HG02571 (cell line): ENCODE measurements around the gene C2orf76.
A peak's percentile ranks its signal among the peaks of the same experiment; 100 is the strongest.
"Not testable (repeated sequence)": the region's sequence is repeated elsewhere in the genome, so short reads cannot be mapped to it uniquely, and the experiment has no call there.

Experiments used
- ATAC-seq: cut with Tn5 transposase; IDR thresholded peaks from one replicate; pipeline ENCODE4 v1.9.1; 2021; ENCODE audit warnings: mild to moderate bottlenecking, moderate library complexity; ENCODE audit not compliant: unreplicated experiment

C2orf76 gene

GRCh38 chr2:119377993-119378345 lies 11.3 kb upstream of the C2orf76 start:
- ATAC-seq: no peak

GRCh38 chr2:119377294-119377992 lies 10.8 kb upstream of the C2orf76 start:
- no peak for ATAC-seq

- no peak for ATAC-seq
These were observed 10.2 kb upstream of the C2orf76 start for GRCh38 chr2:119376810-119377209.

DNA sequence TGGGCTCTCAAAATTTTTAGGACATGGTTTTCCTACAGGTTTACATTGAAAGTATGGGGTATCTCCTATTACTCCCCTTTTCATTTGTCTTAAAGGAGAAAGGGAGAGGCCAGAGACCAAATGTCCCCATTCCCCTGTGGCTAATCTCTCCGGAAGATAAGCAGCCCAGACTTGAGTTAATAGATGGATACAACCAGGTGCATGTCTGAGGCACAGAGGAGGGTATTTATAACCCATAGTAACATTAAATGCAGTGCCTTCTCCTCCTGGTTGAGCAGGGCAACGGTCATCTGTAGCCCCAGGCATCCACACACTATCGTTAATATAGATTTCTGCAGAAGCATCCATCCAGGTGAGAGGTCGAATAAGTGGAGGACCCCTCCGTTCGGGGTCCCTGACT lies 9.8 kb upstream of the C2orf76 start:
- ATAC-seq: not testable (repeated sequence)

GRCh38 chr2:119373907-119374745 lies 7.5 kb upstream of the C2orf76 start:
- not testable (repeated sequence) for ATAC-seq

- no peak for ATAC-seq
These were observed 6.3 kb upstream of the C2orf76 start for GRCh38 chr2:119372778-119373568.

- no peak for ATAC-seq
These were observed 4.5 kb upstream of the C2orf76 start for GRCh38 chr2:119371111-119371510.

GRCh38 chr2:119369845-119370244 lies 3.2 kb upstream of the C2orf76 start:
- no peak for ATAC-seq

GRCh38 chr2:119367472-119368099 lies 952 bp upstream of the C2orf76 start:
- peak; percentile 40 for ATAC-seq

- no peak for ATAC-seq
These were observed 429 bp downstream of the C2orf76 start for GRCh38 chr2:119366161-119366648.

DNA sequence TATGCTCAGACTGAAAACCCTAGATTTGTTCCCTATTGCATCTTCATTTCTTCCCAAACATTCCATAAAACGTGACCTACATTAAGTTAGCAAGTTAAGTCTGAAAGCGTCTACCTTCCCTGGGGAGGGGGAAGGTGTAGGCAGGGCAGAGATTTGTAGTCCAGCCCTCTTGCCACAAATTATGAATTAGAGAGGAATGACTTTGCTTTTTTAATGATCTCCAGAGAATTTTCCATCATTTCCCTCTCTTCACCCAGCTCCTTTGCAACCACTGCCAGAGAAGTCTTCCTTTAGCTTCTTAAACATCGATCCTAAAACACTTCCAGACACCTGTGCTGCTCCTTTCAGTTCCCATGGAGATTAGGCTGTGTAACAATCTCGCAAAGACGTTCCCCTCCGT lies 1.2 kb downstream of the C2orf76 start:
- ATAC-seq: no peak

DNA sequence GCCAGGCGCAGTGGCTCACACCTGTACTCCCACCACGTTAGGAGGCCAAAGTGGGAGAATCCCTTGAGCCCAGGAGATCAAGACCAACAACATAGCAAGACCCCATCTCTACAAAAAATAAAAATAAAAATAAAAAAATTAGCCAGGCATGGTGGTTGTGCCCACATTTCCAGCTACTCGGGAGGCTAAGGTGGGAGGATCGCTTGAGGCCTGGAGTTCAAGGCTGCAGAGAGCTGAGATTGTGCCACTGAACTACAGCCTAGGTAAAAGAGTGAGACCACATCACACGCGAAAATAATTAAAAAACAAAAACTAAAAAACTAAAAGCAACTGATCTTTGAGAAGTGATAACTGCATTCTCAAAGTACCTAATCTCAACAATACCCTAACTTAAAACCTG lies 1.8 kb downstream of the C2orf76 start:
- ATAC-seq: no peak

- ATAC-seq: no peak
These were observed 6.1 kb downstream of the C2orf76 start for GRCh38 chr2:119360423-119360966.

DNA sequence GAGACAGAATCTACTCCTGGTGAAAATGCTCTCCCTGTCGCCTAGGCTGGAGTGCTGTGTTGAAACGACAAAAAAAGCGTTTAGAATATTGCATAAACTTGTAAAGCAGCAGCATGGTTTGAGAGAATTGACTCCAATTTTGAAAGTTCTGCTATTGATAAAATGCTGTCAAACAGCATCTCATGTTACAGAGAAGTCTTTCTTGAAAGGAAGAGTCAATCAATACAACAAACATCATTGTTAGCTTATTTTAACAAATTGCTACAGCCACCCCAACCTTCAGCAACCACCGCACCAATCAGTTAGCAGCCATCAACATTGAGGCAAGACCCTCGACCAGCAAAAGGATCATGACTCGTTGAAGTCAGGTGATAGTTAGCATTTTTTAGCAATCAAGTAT lies 6.9 kb downstream of the C2orf76 start:
- no peak for ATAC-seq

GRCh38 chr2:119354860-119355259 lies 11.8 kb downstream of the C2orf76 start:
- ATAC-seq: no peak

DNA sequence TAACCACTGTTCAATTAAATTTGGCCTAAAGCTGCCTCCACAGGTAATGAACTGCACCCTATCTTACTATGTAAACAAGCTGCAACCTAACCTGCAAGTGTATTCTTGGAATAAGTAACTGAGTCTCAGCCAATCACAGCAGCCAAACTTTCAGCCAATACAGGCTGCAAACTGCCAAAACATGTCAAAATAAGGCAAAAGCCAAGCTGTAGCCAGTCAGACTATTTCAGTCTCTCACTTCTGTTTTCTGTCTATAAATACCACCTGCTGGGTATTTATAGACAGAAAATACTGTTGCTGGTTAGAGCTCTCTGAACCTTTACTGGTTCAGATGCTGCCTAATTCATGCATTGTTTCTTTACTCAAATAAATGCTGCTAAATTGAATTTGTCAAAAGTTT lies 14.3 kb downstream of the C2orf76 start:
- ATAC-seq: peak; percentile 96

DNA sequence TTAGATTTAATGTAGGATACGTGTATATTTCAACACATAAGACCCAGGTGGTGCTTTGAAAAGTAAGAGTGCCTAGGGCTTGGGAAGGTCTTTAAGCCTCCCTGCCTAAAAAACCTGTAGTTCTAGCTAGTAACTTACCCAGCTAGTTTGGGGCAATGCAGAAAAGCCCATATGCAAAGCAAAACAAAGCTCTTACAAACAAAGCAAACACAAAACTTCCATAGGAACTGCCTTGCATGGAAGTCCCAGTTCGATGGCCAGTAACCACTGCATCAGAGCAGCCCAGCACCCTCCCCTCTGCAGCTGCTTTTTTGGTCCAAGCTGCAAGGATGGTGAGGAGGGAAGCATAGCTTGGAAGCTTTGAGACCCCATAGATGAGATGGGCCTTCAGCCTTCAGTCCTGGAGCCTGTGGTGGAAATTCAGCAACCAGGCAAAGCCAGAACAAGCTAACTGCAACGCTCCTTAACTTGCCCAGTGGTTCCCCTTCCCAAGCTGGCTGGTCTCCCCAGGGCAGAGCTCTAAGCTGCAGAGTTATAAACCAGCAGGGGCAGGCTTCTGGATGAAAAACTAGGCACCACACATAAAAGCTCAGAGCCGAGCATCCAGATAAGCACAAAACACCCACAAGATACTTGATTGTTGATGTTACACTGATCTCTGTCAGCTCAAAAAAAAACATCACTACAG lies 16.2 kb downstream of the C2orf76 start:
- no peak for ATAC-seq

GRCh38 chr2:119349289-119349688 lies 17.3 kb downstream of the C2orf76 start:
- no peak for ATAC-seq

DNA sequence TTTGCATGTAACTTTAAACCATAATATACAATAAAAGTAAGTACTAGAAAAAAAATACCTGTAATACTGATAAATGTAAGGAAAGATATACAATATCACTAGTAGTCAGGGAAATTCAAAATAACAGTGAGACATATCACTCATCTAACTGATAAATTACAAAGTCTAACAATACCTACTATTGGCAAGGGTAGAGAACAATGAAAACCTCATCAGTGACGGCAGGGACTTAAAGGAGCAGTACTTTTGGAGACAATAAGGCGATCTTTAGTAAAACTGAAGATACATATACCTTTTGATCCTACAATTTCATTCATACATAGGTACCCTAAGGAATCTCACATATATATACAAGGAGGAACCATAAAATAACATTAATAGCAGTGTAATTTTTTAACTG lies 24.9 kb downstream of the C2orf76 start:
- no peak for ATAC-seq

DNA sequence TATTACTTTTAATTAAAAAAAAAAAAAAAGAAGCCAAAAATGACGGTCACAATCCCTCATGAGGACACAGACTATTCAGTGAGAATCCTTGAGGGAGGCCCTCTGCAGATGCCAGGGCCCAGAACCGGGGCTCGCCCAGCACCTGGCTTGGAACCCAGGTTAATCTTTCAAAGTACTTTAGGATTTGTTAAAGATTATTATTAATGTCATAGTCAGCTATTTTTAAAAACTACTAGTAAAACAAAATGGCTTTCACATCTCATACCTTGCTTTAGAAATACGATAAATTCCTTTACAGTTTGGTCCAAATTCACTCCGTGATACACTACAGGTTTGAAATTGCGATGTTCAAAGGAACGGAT lies 27.1 kb downstream of the C2orf76 start:
- no peak for ATAC-seq
